Measurements from ENCODE around the gene CNTD1. TPM values are rescaled to one million over a fixed set of nuclear protein-coding genes. Genes with fewer than 3 reads are reported as not detected.

The CNTD1 gene
- total and polyA plus RNA-seq, 2 donors (not counting 1 experiment from before 2014, with no cell fraction given), result 0.14 to 0.66 TPM

- Histone ChIP-seq H3K27ac (ENCODE audit: insufficient read depth, low read length) (no peak overlapping the region), H4K20me1 (ENCODE audit: control insufficient read depth, extremely low read depth, insufficient read depth, low read length) (no peaks in the 10 kb centered on the region), H3K9ac (ENCODE audit: insufficient read depth, low read length) (no peak overlapping the region), H3K79me2 (ENCODE audit: control insufficient read depth, insufficient read depth, low read length) (no peaks in the 10 kb centered on the region), H3K4me2 (ENCODE audit: extremely low read depth, insufficient read depth, low read length) (peak overlapping the region; percentile 35), H3K36me3 (ENCODE audit: control insufficient read depth, insufficient read depth, low read length) (peaks cover 4% of the 10 kb centered on the region), H3K4me1 (ENCODE audit: control insufficient read depth, extremely low read depth, insufficient read depth, low read length) (peaks cover 19% of the 10 kb centered on the region), H2AFZ (ENCODE audit: low read length) (no peak overlapping the region), H3K9me3 (ENCODE audit: control insufficient read depth, insufficient read depth, low read depth, low read length) (no peaks in the 10 kb centered on the region), H3K27me3 (ENCODE audit: control insufficient read depth, insufficient read depth, low read length) (peaks cover 10% of the 10 kb centered on the region), H3K4me3 (replicated peaks in 1 of 4; ENCODE audit: control extremely low read depth in 1 of 4, insufficient read depth in 1 of 4, low read depth in 3 of 4, low read length in 4 of 4) (peak overlapping the region in 1 of 4 experiments; percentile 57)
- DNase-seq (ENCODE audit: low read depth in 2 of 2), result peak in 1 of 2 donors; percentile 36
- TF ChIP-seq, protein P1, sequence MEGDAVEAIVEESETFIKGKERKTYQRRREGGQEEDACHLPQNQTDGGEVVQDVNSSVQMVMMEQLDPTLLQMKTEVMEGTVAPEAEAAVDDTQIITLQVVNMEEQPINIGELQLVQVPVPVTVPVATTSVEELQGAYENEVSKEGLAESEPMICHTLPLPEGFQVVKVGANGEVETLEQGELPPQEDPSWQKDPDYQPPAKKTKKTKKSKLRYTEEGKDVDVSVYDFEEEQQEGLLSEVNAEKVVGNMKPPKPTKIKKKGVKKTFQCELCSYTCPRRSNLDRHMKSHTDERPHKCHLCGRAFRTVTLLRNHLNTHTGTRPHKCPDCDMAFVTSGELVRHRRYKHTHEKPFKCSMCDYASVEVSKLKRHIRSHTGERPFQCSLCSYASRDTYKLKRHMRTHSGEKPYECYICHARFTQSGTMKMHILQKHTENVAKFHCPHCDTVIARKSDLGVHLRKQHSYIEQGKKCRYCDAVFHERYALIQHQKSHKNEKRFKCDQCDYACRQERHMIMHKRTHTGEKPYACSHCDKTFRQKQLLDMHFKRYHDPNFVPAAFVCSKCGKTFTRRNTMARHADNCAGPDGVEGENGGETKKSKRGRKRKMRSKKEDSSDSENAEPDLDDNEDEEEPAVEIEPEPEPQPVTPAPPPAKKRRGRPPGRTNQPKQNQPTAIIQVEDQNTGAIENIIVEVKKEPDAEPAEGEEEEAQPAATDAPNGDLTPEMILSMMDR (conservative IDR thresholded peaks at IDR 0.05 in 1 of 2, IDR thresholded peaks at IDR 0.05 in 1 of 2; ENCODE audit: low read depth in 1 of 2, low read length in 2 of 2), result no peak
- no peak for TF ChIP-seq EZH2 (IDR thresholded peaks at IDR 0.05; ENCODE audit: low read length, missing control alignments)
Measured at GRCh38 chr17:42782166-42783061, 16.2 kb upstream of the CNTD1 start.

DNA sequence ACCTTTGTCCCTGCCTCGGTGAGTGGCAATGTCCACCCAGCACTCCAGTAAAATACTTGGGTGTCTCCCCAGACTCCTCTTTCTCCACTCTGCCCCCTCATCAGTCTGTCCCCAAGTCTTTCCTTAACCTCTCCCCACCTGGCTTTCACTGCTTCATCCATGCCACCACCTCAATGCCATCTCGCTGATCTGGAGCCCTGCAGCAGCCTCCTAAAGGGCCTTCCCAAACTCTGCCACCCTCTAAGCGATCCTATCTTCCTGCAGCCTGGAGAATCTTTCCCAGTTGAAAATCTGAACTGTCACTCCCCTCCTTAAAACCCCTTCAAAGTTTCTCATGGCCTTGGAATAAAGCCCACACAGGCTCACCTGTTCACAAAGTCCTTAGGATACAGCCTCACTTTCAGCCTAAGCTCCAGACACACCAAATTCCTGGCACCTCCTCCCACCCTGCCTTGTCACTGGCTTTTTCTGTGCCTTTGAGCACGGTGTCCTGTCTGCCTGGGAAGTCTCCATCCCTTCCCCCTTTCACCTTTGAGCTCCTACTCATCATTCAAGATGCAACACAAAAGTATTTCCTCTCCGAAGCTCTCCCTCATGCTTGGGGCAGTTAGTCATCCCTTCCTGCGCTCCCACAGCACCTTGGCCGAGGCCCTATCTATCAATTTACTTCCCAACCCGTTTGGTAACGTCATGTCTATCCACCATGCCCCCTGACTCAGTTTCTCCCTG is 15.4 kb upstream of the CNTD1 start:
- Histone ChIP-seq H4K20me1 (ENCODE audit: control insufficient read depth, extremely low read depth, insufficient read depth, low read length) (no peaks in the 10 kb centered on the region), H3K9ac (ENCODE audit: insufficient read depth, low read length) (no peak overlapping the region)

GRCh38 chr17:42783791-42784138 is 14.9 kb upstream of the CNTD1 start:
- Histone ChIP-seq H3K79me2 (ENCODE audit: control insufficient read depth, insufficient read depth, low read length) (no peaks in the 10 kb centered on the region), H4K20me1 (ENCODE audit: control insufficient read depth, extremely low read depth, insufficient read depth, low read length) (no peaks in the 10 kb centered on the region), H3K9ac (ENCODE audit: insufficient read depth, low read length) (no peak overlapping the region), H3K4me2 (ENCODE audit: extremely low read depth, insufficient read depth, low read length) (peak overlapping the region; percentile 33), H3K9me3 (ENCODE audit: control insufficient read depth, insufficient read depth, low read depth, low read length) (no peaks in the 10 kb centered on the region), H3K27me3 (ENCODE audit: control insufficient read depth, insufficient read depth, low read length) (peaks cover 10% of the 10 kb centered on the region), H3K4me3 (replicated peaks in 1 of 4; ENCODE audit: control extremely low read depth in 1 of 4, insufficient read depth in 1 of 4, low read depth in 3 of 4, low read length in 4 of 4) (no peak overlapping the region), H3K4me1 (ENCODE audit: control insufficient read depth, extremely low read depth, insufficient read depth, low read length) (peaks cover 19% of the 10 kb centered on the region), H3K27ac (ENCODE audit: insufficient read depth, low read length) (no peak overlapping the region), H3K36me3 (ENCODE audit: control insufficient read depth, insufficient read depth, low read length) (peaks cover 1% of the 10 kb centered on the region), H2AFZ (ENCODE audit: low read length) (no peak overlapping the region)
- DNase-seq (ENCODE audit: low read depth in 2 of 2), result no peak
- TF ChIP-seq, protein P1 (conservative IDR thresholded peaks at IDR 0.05 in 1 of 2, IDR thresholded peaks at IDR 0.05 in 1 of 2; ENCODE audit: low read depth in 1 of 2, low read length in 2 of 2), result no peak
- no peak for TF ChIP-seq EZH2 (IDR thresholded peaks at IDR 0.05; ENCODE audit: low read length, missing control alignments)

More for the DNA sequence above, 15.4 kb upstream of the CNTD1 start:
- Histone ChIP-seq H3K36me3 (ENCODE audit: control insufficient read depth, insufficient read depth, low read length) (peaks cover 2% of the 10 kb centered on the region), H3K27me3 (ENCODE audit: control insufficient read depth, insufficient read depth, low read length) (peaks cover 10% of the 10 kb centered on the region), H3K79me2 (ENCODE audit: control insufficient read depth, insufficient read depth, low read length) (no peaks in the 10 kb centered on the region), H3K9me3 (ENCODE audit: control insufficient read depth, insufficient read depth, low read depth, low read length) (no peaks in the 10 kb centered on the region), H3K4me3 (replicated peaks in 1 of 4; ENCODE audit: control extremely low read depth in 1 of 4, insufficient read depth in 1 of 4, low read depth in 3 of 4, low read length in 4 of 4) (no peak overlapping the region), H2AFZ (ENCODE audit: low read length) (no peak overlapping the region), H3K27ac (ENCODE audit: insufficient read depth, low read length) (no peak overlapping the region), H3K4me1 (ENCODE audit: control insufficient read depth, extremely low read depth, insufficient read depth, low read length) (peaks cover 19% of the 10 kb centered on the region), H3K4me2 (ENCODE audit: extremely low read depth, insufficient read depth, low read length) (peak overlapping the region; percentile 33)
- TF ChIP-seq, protein P1 (conservative IDR thresholded peaks at IDR 0.05 in 1 of 2, IDR thresholded peaks at IDR 0.05 in 1 of 2; ENCODE audit: low read depth in 1 of 2, low read length in 2 of 2), result no peak
- no peak for TF ChIP-seq EZH2 (IDR thresholded peaks at IDR 0.05; ENCODE audit: low read length, missing control alignments)
- peak; percentile 37 to 95 for DNase-seq (ENCODE audit: low read depth in 2 of 2)

All from fibroblast of lung (primary cell).